ENCODE measurements around the gene LAMP2.

The LAMP2 gene

DNA sequence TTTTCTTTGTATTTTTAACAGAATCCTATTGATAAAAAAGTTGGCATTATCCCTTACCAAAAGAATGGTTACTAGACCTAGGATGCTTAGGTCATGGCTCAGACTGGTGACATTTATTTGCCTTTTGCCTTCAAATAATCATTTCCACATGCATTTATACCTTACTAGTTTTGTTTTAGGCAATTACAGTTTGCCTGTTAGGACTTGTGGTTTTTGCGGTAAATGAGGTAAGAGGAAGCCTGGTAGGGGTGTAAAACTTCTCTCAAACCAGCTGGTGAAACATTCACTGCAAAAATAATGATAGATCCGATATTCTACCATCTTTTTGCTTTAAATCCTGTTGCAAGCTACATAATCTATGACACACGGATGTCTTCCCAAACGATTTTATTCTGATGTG lies 12.1 kb downstream of the LAMP2 start:
- DNase-seq = no peak

DNA sequence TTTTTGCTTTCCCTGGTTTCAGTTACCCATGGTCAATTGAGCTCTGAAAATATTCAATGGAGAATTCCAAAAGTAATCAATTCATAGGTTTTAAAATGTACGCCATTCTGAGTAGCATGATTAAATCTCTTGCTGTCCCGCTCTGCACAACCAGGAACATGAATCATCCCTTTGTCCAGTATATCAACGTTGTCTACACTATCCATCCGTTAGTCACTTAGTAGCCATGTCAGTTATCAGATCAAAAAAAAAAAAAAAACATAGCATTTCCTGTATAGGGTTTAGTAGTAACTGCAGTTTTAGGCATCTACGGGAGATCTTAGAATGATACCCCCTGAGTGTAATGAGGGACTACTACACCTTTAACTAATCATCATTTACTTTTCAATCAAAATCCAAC lies 15.1 kb downstream of the LAMP2 start:
- no peak for DNase-seq

DNA sequence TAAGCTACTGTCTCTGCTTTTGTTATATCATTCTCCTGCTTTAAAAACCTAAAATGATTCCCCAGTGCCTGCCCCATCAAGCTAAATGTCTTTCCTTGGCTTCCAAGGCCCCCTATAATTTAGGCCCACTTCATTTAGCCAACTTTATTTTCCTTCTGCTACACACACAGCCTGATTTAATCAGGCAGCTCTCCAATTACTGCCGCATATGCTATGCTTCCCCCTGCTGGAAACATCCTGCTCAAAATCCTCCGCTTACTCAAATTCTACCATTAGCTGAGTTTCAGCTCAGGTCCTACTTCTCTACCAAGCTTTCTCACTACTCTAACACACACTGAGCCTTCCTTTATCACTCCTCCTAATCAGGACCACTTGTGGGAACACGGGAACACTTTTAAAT lies 17.0 kb downstream of the LAMP2 start:
- DNase-seq = no peak

DNA sequence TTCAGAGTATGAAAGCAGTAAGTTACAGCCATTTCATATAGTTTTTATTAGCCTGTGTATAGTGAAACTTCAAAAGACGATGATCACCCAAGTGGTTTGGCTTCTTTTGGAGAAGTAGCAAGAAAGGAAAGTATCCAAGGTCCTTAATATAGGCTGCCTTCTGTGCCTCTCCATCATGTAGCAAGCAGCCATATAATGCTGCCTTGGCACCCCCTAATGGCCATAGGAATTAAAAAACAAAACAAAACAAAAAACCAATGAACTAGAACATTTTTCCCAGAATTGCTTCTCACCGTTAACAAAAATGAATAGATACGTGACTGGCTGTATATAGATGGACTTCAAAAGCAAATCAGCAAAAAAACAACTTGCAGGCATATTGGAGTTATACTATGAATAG lies 18.9 kb downstream of the LAMP2 start:
- DNase-seq = no peak

DNA sequence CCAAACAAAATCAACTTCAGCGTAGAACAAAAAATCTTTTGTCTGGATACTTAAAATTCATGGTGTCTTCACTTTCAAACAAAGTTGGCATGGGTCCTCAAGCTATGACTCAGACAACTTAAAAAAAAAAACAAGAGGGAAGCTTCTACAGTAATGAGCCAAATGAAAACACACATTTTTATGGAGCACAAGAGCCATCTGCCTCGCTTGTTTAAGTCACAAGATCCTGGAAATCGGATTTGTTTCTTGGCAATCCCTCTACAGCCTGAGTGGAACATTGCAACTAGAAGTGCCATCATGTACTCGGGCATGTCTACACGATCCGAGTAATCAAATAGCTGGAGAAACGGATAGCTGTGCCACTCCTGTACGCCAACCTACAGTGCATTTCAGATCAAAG lies 22.6 kb downstream of the LAMP2 start:
- DNase-seq = no peak

DNA sequence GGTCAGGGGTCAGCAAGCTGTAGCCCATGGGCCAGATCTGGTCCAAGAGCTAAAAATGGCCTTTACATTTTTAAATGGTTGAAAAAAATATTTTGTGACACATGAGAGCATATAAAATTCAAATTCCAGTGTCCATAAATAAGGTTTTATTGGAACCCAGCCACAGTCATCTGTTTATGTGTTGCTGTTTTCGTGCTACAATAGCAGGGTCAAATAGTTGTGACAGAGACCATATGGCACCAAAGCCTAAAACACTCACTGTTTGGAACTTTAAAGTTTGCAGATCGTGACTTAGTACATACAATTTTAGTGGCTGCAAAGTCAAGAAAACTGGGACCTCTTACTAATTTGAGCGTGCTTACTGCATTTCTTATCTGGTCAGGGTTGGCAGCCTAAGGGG lies 29.2 kb downstream of the LAMP2 start:
- DNase-seq = no peak

DNA sequence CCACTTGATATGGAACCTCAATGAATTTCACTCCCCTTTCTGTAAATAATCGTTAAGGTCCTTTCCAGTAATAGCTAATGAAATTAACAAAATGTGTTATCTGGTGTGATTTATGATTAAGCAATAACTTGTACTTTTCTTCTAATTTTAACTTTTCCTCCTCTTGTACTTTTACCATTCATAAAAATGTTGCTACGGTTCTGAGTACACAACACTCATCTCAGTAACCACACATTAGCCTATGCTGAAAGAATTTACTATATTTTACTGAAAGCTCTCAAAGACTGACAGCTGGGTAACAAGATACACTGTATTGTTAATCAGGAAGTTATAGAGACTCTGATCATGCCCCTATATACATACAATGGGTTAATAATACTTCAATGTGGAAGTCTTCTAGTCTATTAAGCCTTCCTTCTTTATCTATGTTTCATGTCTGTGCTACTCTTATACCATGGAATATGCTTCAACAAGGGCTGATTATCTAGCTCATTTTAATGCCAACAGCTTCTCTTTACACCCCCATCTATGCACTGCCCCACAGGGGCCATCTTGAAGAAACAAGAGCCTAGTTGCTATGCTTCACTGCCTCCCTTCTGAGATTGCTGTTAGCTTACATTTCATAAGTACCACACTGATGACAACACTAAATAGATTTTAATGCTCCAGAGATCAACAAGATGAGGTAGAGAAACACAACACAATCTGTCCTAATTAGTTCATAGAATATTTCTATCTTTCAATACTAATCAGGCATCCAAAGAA lies 39.1 kb downstream of the LAMP2 start:
- DNase-seq = no peak

DNA sequence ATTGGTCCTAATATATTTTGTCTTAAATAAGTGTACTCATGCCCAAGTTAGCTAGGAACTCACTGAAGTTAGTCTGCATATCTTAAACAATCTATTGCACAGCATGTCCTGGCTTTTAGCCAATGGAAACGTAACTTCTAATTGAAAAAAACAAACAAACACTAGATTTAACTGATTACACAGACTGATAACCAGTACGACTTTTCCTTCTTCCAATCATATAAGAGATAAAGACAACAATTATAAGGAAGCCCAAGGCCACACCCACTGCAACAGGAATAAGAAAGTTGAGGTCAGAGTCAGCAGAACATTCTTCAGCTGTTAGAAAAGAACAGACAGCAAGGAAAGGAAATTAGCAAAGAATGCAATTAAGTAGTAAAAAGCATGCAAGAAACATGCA lies 40.8 kb downstream of the LAMP2 start:
- no peak for DNase-seq

DNA sequence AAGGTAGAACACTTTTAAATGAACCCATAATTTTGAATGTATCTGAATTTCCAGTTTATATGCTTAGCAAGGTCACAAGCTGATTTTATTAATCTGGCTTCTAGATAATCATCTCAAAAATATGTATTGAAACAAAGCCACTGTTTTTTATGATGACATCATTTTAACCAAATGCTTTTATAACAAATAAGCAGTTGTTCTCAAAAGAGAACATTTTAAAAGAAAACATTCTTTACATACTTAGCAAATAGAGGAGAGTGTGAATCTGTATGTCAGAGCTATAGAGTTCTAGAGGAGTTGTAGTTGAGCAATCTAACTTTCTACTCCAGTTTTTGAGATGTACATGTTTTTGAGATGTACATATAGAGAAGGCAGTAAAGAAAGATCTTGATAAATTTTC lies 42.5 kb downstream of the LAMP2 start:
- no peak for DNase-seq

DNA sequence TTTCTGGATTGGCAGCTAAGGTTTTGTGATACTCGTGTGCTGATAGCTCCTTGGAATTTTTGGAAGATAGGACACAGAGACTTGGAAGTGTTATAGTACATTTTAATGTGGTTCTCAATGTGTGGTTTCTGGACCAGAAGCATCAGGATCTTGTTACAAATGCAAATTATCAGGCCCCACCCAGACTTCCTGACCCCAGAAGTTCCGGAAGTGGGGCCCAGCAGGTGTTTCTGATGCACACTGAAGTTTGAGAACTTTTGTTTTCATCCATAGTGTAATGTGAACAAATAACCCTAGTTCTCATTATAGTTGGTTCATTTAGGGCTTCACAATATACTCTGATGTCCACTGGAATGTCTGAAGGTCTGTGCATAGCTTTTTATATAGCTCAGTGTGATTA lies 49.6 kb downstream of the LAMP2 start:
- no peak for DNase-seq

DNA sequence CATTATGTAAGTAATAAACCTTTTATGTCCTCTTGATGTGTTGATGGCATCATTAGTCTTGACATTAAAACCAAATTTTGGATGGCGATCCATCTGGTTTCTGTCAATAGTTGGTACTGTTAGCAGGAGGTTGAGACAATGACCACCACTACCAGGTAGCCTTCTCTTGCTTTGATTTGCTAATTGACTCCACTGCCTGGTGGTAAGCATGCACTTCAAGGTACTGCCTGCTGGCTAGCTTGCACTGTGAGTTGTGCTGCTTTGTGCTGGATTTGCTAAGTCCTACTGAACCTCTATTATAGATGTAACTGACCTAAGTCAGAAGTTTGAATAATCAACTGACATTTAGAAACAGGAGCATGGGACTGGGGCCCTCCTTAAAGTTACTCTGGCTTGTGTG lies 60.9 kb downstream of the LAMP2 start:
- DNase-seq = no peak

DNA sequence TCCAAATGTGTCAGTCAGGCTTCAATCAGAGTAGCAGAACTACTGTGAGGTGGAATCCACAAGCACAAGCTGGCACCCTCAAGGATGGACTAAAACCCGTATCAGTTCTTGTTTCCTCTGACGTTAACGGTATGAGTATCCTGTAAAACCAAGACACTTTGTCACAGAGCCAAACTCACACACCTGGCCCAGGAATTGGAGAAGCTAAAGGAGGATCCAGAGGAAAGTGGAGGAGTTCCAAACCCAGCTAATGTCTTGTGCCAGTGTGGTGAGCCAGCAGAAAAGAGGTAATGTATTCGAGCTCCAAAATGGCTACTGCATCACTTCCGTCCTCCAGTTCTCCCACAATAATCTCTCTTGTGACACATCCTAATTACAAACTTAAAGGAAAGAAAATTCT lies 62.5 kb downstream of the LAMP2 start:
- no peak for DNase-seq

DNA sequence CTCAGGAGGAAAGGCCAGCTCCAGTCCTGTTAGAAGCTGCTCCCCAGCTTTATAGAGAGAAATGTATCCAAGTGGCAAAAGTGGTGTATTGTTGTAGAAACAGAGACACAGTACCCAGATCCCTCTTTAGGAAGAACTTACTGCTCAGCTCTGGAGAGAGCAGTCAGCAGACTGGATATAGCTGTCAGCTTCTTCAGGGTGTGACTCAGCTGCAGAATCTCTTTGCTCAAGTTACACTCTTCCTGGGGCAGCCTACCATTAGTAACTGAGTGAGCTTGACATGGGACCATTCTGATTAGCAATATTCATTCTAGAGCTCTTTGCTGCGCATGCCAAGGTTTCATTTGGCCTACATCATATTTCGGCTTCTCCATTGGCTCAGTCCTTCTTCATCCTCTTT lies 66.7 kb downstream of the LAMP2 start:
- DNase-seq = no peak

DNA sequence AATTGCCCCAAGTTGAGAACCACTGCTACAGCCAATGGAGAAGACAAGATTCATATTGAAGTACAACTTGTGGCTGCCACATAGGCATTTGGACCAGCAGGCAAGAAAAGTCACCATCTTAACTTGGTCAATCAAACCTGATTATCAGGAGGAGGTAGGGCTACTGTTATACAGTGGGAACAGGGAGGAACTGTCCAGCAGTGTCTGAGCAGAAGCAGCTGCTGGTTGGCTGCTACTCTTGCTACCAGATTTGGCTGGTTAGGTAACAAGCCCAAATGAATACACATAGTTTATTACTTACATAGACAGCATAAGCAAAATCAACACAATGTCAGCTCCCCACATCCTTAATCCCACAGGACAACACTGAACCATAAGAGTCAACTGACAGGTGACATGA lies 67.8 kb downstream of the LAMP2 start:
- DNase-seq = no peak

DNA sequence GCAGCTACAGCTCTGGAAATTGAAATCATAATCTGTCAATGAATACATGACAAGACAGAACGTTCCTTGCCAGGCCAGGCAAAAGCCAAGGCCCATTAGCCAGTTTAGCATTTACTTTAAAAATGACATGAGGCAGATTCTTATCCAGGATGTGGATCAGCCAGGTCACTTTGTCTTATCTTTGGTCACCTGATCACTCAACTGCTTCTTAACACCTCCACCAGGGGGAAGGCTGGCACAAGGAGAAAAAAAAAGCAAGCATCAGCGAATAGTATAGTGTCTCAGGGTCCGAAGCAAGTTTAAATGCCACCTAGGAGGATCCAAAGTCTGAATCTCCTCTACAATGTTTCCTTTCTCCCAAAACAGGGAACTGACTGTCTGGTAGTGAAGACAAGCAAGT lies 88.4 kb downstream of the LAMP2 start:
- peak; percentile 2 for DNase-seq

DNA sequence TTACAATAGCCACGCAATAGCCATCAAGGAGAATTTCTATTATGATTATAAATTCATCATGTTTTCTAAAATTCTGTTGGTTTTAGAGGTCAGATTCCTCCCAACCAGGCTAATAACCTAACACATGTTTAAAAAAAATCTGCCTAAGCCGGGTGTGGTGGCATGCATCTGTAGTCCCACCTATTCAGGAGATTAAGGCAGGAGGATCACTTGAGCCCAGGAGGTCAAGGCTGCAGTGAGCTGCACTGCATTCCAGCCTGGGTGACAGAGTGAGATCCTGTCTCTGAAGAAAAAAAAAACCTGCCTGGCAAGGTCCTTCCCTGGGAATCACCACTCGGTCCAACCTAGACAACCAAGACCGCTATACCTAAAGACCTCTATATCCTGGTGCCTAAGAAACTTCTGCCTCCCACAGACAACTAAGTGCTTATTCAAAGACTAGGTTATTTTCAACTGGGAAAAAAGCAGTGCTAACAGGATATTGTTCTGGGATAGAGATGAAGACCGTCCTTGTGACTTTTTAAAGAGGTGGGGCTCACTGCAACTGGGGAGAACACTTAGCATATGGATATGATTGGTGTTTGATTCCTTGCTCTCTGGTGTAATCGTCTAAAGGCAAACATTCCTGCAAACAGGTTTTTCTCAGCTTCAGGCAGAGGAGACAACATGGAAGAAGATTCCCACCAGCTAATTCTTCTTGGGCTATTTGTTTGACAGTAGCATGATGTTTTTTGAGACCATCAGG lies 89.0 kb downstream of the LAMP2 start:
- no peak for DNase-seq

DNA sequence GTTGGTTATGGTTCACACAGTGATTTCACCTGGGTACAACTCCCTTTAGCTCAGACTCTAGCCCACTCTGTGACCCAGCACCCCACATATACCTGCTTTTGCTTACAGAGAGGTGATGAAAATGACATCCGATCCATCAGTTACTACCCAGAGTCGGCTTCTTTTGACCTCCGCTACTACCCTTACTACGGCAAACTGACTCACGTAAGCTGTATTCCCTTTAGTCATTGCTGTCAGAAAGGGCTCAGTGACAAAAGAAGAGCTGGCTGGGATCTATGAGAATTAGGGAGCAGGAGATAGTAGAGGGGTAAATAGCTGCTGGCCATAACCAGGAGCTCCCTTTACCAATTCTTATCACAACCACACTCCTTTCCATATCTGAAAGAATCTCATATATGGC lies 90.5 kb downstream of the LAMP2 start:
- DNase-seq = no peak

Data from T-helper 9 cell (primary cell).